Erythroblast (primary cell): ENCODE results near the gene SYNE2.
A peak's percentile ranks its signal among the peaks of the same experiment; 100 is the strongest.

ENCODE experiments used
- DNase-seq, 2 experiments: peaks; one replicate each; lab custom pipeline; 2025; lab: John Stamatoyannopoulos, UW
- GATA1 ChIP-seq: IDR thresholded peaks from 2 replicates; pipeline ENCODE4 v1.6.1; 2011; ENCODE audit warnings: low read depth, mild to moderate bottlenecking, control low read depth, low read length, moderate library complexity
- POLR2A ChIP-seq: IDR thresholded peaks from 2 replicates; pipeline ENCODE4 v1.6.1; 2011; ENCODE audit warnings: mild to moderate bottlenecking, low read length

SYNE2 gene

GRCh38 chr14:64118892-64119291 lies 266.1 kb downstream of the SYNE2 start:
- TF ChIP-seq GATA1 (no peak), POLR2A (no peak)
- DNase-seq: no peak

GRCh38 chr14:64119500-64119899 lies 266.7 kb downstream of the SYNE2 start:
- DNase-seq: no peak

DNA sequence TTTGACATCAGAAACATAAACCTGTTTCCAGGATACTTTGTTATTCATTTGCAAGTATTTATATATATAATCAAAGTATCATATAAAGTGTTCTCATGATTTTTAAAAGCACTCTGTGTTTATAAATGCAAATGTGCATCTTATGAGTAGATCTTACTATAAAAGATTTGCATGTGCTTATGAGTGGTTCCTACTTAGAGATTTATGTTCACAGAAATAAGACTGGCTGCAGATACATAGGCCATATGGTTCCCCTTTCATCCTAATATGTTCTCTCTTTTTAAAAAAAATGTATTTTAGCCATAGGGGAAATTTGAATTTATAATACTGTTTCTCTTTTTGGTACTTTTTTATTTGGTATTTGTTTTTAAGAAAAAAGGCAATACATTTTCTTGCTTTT lies 267.2 kb downstream of the SYNE2 start:
- TF ChIP-seq POLR2A (no peak), GATA1 (no peak)
- no peak for DNase-seq

More at GRCh38 chr14:64119500-64119899, 266.7 kb downstream of the SYNE2 start:
- TF ChIP-seq POLR2A: no peak

DNA sequence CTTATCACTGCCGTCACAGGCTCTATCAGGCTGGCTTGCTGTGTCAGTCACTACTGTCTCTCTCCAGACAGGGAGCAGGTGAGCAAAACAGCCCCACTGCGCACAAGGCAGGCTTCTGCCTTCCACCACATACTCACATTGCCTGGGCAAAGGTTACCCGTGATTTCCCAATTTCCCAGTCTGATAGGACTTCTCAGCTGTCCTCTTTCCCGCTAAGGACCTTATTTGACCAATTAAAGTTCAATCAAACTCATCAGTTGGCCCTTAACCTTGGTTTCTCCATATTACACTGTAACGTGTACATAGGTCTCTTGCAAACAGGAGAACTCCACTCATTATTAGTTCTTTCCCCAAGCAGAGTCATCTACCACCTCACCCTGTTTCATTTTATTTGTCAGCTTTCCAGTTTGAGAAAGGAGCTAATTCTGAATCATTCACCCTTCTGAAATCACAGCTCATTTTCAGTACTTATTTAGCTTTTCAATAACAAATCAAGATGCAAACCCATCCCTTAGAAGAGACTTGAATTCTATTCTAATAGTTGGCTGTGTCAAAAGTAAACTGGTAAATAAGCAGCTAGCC lies 270.5 kb downstream of the SYNE2 start:
- TF ChIP-seq POLR2A (no peak), GATA1 (no peak)
- no peak for DNase-seq

GRCh38 chr14:64125270-64125669 lies 272.5 kb downstream of the SYNE2 start:
- TF ChIP-seq GATA1: no peak
- no peak for TF ChIP-seq POLR2A
- no peak for DNase-seq

DNA sequence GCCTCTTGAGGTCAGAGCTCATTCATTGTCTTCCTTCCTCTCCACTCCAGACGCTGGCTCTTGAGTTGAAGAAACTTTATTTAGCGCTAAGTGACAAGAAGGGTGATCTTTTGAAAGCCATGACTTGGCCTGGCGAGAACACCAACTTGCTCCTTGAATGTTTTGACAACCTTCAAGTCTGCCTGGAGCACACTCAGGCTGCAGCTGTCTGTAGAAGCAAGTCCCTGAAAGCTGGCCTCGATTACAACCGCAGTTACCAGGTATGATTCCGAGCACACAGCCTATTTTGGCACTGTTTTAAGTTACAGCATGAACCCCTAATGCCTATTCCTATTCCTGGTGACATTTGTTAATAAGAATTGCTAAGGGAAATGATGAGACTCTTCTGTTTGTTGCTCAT lies 273.7 kb downstream of the SYNE2 start:
- DNase-seq: no peak
- TF ChIP-seq POLR2A: no peak

GRCh38 chr14:64137657-64138290 lies 285.0 kb downstream of the SYNE2 start:
- peak; percentile 26 to 50 for DNase-seq
- TF ChIP-seq POLR2A (no peak), GATA1 (no peak)

GRCh38 chr14:64147126-64147790 lies 294.5 kb downstream of the SYNE2 start:
- no peak for DNase-seq
- TF ChIP-seq POLR2A (no peak), GATA1 (no peak)

DNA sequence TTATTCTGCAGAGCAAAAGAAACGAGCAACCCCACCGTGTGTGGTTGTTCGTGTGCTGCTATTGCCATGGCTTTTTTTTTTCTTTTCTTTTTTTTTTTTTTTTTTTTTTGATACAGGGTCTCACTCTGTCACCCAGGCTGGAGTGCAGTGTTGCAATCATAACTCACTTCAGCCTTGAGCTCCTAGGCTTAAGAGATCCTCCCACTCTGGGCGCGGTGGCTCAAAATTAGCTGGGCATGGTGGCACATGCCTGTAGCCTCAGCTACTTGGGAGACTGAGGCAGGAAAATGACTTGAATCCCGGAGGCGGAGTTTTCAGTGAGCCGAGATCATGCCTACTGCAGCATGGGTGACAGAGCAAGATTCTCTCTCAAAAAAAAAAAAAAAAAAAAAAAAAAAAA lies 297.1 kb downstream of the SYNE2 start:
- DNase-seq: no peak
- TF ChIP-seq GATA1 (no peak), POLR2A (no peak)

DNA sequence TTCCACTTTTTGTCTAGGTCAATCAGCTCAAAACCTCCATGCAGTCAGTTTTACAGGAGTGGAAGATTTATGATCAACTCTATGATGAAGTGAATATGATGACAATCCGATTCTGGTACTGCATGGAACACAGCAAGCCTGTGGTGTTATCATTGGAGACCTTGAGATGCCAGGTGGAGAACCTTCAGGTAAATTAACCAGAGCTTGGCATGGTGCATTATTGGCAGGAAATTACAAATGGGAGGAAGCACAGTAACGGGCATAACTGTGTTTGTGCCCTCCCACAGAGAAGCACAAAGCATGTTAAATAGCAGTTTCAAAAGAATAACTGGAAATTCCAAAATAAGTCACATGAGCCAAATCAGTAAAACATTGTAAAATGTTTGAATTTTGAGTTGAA lies 305.8 kb downstream of the SYNE2 start:
- TF ChIP-seq POLR2A (no peak), GATA1 (no peak)
- DNase-seq: no peak

DNA sequence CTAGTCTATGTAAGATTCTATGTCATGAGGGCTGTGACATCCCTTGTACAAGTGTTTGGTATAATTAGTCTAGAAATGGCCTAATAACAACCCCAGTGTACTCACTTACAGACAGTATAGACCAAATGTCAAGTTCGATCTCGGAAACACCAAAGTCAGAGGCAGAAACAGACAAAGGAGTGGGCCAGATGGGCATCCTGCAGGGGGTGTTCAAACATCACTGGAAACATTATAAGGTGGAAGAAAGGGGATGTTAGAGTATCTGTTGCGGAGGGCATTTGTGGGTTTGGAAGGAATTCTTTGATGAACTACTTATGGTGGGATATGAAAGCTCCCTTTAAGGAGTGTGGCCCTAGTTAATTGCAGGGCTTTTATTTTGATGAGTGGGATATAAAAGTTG lies 306.8 kb downstream of the SYNE2 start:
- DNase-seq: peak in 1 of 2 experiments; percentile 10
- TF ChIP-seq GATA1 (no peak), POLR2A (no peak)

GRCh38 chr14:64170181-64170580 lies 317.4 kb downstream of the SYNE2 start:
- DNase-seq: no peak

DNA sequence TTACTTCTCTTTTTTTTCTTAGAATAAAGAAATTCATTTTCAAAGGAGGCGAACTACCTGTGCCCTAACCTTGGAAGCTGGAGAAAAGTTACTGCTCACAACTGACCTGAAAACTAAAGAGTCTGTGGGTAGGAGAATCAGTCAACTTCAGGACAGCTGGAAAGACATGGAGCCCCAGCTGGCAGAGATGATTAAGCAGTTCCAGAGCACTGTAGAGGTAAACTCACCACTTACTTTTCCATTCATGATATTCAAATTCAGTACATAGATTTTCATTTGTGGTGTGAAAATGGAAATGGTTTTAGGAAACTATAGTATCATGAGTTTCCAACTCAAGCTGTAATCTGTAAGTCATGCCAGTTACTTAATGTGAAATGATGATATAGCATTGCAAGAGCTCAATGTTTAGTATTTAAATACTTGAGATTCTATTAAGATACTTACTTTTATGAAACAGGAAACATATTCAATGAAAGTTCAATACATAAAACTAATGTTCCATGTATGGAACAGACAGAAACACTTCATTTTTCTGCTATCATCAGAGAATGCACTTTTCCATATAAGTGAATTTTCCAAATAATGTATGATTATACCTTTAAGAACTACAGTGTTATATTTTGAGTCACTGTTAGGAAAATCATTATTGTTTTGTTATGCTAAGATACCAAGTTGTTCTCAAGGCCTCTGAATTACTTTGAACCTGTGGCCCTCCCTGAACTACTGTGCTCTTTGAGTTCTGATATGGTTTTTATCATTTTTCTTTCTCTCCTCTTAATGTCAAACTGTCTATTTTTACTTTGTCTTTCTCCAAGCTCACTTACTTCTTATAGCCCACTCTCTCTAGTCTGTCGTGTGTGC lies 322.3 kb downstream of the SYNE2 start:
- DNase-seq: no peak
- TF ChIP-seq GATA1 (no peak), POLR2A (no peak)

More at GRCh38 chr14:64170181-64170580, 317.4 kb downstream of the SYNE2 start:
- TF ChIP-seq GATA1 (no peak), POLR2A (no peak)

DNA sequence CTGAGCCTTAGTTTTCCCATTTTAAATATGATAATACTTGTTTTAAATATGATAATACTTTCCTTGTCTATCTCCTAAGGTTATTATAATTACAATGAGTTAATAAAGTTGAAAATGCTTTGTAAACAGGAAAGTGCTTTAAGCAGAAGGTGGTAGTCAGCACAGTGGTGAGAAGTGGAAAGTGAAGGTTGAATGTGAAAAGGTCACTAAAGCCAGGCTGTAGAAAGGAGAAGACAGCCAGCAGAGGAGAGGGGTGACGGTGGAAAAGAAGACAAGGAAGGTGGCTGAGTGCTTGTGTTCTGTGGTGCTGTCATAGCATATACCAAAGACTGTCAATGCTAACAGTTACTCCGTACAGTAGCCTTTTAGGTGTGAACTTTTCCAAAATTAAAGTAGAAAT lies 323.5 kb downstream of the SYNE2 start:
- no peak for TF ChIP-seq POLR2A
- no peak for TF ChIP-seq GATA1
- DNase-seq: no peak
